HG02642 (cell line): ENCODE measurements around the gene ZNF200.

Experiments used
- ATAC-seq: cut with Tn5 transposase; IDR thresholded peaks from one replicate; pipeline ENCODE4 v1.9.1; 2021; ENCODE audit warnings: mild to moderate bottlenecking; ENCODE audit not compliant: unreplicated experiment, poor library complexity

The ZNF200 gene

GRCh38 chr16:3256146-3256865 is 21.3 kb upstream of the ZNF200 start, which contains the start of gene MEFV:
Gene MEFV (minus strand): TSS chr16:3256633. CDS start chr16:3256587, 46 bp downstream.
- ATAC-seq = no peak

GRCh38 chr16:3254309-3254708 is 19.4 kb upstream of the ZNF200 start:
- no peak for ATAC-seq

GRCh38 chr16:3252967-3253366 is 18.0 kb upstream of the ZNF200 start:
- no peak for ATAC-seq

- ATAC-seq = no peak
Measured at GRCh38 chr16:3249451-3249850, 14.5 kb upstream of the ZNF200 start.

- ATAC-seq = no peak
Measured at GRCh38 chr16:3249020-3249419, 14.1 kb upstream of the ZNF200 start.

- no peak for ATAC-seq
Measured at GRCh38 chr16:3248596-3248995, 13.6 kb upstream of the ZNF200 start.

- ATAC-seq = no peak
Measured at GRCh38 chr16:3246876-3247275, 11.9 kb upstream of the ZNF200 start.

- no peak for ATAC-seq
Measured at GRCh38 chr16:3246002-3246401, 11.0 kb upstream of the ZNF200 start.

- ATAC-seq = no peak
Measured at GRCh38 chr16:3243882-3244281, 8.9 kb upstream of the ZNF200 start.

GRCh38 chr16:3242709-3243108 is 7.8 kb upstream of the ZNF200 start:
- ATAC-seq = no peak

GRCh38 chr16:3241761-3242160 is 6.8 kb upstream of the ZNF200 start:
- no peak for ATAC-seq

GRCh38 chr16:3235856-3236669 is 1.1 kb upstream of the ZNF200 start:
- no peak for ATAC-seq

- ATAC-seq = no peak
Measured at GRCh38 chr16:3234543-3234856, 458 bp downstream of the ZNF200 start.

GRCh38 chr16:3223913-3224515 is 10.9 kb downstream of the ZNF200 start:
- ATAC-seq = no peak

GRCh38 chr16:3220839-3221238 is 14.1 kb downstream of the ZNF200 start:
- ATAC-seq = no peak

- ATAC-seq = no peak
Measured at GRCh38 chr16:3216263-3216640, 18.7 kb downstream of the ZNF200 start.

- no peak for ATAC-seq
Measured at GRCh38 chr16:3215601-3216262, 19.2 kb downstream of the ZNF200 start.

GRCh38 chr16:3214904-3215600 is 19.9 kb downstream of the ZNF200 start:
- ATAC-seq = no peak

GRCh38 chr16:3212567-3212966 is 22.4 kb downstream of the ZNF200 start:
- no peak for ATAC-seq

GRCh38 chr16:3212006-3212405 is 23.0 kb downstream of the ZNF200 start:
- no peak for ATAC-seq
